Measurements from ENCODE around the gene SEPTIN1.
A peak's percentile ranks its signal among the peaks of the same experiment; 100 is the strongest.
"Not testable (repeated sequence)": the region's sequence is repeated elsewhere in the genome, so short reads cannot be mapped to it uniquely, and the experiment has no call there.

SEPTIN1 gene

GRCh38 chr16:30353438-30354129 is 28.8 kb downstream of the SEPTIN1 start:
- no peaks in the 10 kb centered on the region for H3K9me3 Mint-ChIP-seq
- no peak for DNase-seq
- peaks cover 57% of the 10 kb centered on the region for H3K36me3 Mint-ChIP-seq
- H3K27me3 Mint-ChIP-seq = no peaks in the 10 kb centered on the region
- H3K27ac Mint-ChIP-seq = no peak overlapping the region
- H3K4me1 Mint-ChIP-seq = peaks cover 43% of the 10 kb centered on the region
- peak overlapping the region; percentile 95 for H3K4me3 Mint-ChIP-seq
- CTCF ChIA-PET = no interaction called here

GRCh38 chr16:30352488-30353401 is 29.6 kb downstream of the SEPTIN1 start:
- Mint-ChIP-seq H3K4me1 (peaks cover 43% of the 10 kb centered on the region), H3K4me3 (peak overlapping the region; percentile 47), H3K36me3 (peaks cover 53% of the 10 kb centered on the region), H3K9me3 (no peaks in the 10 kb centered on the region), H3K27me3 (no peaks in the 10 kb centered on the region), H3K27ac (no peak overlapping the region)
- CTCF ChIA-PET = interaction anchor here (1.0 kb wide), 1 partner anchor 57 kb away, joined by 3 read pairs; no protein-coding TSS in a partner anchor
- no peak for DNase-seq

- H3K9me3 Mint-ChIP-seq = no peaks in the 10 kb centered on the region
- no peak overlapping the region for H3K4me3 Mint-ChIP-seq
- peaks cover 44% of the 10 kb centered on the region for H3K36me3 Mint-ChIP-seq
- H3K4me1 Mint-ChIP-seq = peaks cover 37% of the 10 kb centered on the region
- H3K27me3 Mint-ChIP-seq = no peaks in the 10 kb centered on the region
- CTCF ChIA-PET = interaction anchor here (1.0 kb wide), 2 partner anchors 58 kb away, joined by 3 read pairs; no protein-coding TSS in a partner anchor
- no peak for DNase-seq
- no peak overlapping the region for H3K27ac Mint-ChIP-seq
Observed at GRCh38 chr16:30351586-30352419, 30.6 kb downstream of the SEPTIN1 start.

- CTCF ChIA-PET = interaction anchor here (1.0 kb wide), 1 partner anchor 58 kb away, joined by 3 read pairs; no protein-coding TSS in a partner anchor
- no peak overlapping the region for H3K27ac Mint-ChIP-seq
Observed at GRCh38 chr16:30351001-30351441, 31.3 kb downstream of the SEPTIN1 start.

GRCh38 chr16:30350134-30350871 is 32.1 kb downstream of the SEPTIN1 start:
- Mint-ChIP-seq H3K36me3 (peaks cover 39% of the 10 kb centered on the region), H3K4me3 (no peak overlapping the region), H3K27me3 (no peaks in the 10 kb centered on the region), H3K4me1 (peaks cover 24% of the 10 kb centered on the region), H3K27ac (peak overlapping the region; percentile 13), H3K9me3 (no peaks in the 10 kb centered on the region)
- CTCF ChIA-PET = no interaction called here
- no peak for DNase-seq

More at GRCh38 chr16:30351001-30351441, 31.3 kb downstream of the SEPTIN1 start:
- Mint-ChIP-seq H3K36me3 (peaks cover 40% of the 10 kb centered on the region), H3K9me3 (no peaks in the 10 kb centered on the region), H3K4me3 (no peak overlapping the region), H3K4me1 (peaks cover 30% of the 10 kb centered on the region), H3K27me3 (no peaks in the 10 kb centered on the region)
- no peak for DNase-seq

- Mint-ChIP-seq H3K9me3 (no peaks in the 10 kb centered on the region), H3K4me1 (peaks cover 20% of the 10 kb centered on the region), H3K27me3 (no peaks in the 10 kb centered on the region), H3K4me3 (no peak overlapping the region), H3K36me3 (peaks cover 36% of the 10 kb centered on the region), H3K27ac (peak overlapping the region; percentile 65)
- no peak for DNase-seq
- CTCF ChIA-PET = no interaction called here
Observed at GRCh38 chr16:30349675-30350074, 32.7 kb downstream of the SEPTIN1 start.

GRCh38 chr16:30348929-30349328 is 33.4 kb downstream of the SEPTIN1 start:
- CTCF ChIA-PET = no interaction called here
- Mint-ChIP-seq H3K27ac (no peak overlapping the region), H3K4me3 (no peak overlapping the region), H3K4me1 (peaks cover 13% of the 10 kb centered on the region), H3K27me3 (no peaks in the 10 kb centered on the region), H3K9me3 (no peaks in the 10 kb centered on the region), H3K36me3 (peaks cover 30% of the 10 kb centered on the region)
- no peak for DNase-seq

GRCh38 chr16:30348113-30348512 is 34.2 kb downstream of the SEPTIN1 start:
- H3K9me3 Mint-ChIP-seq = no peaks in the 10 kb centered on the region
- H3K4me1 Mint-ChIP-seq = peaks cover 7% of the 10 kb centered on the region
- H3K36me3 Mint-ChIP-seq = peaks cover 27% of the 10 kb centered on the region
- no peak for DNase-seq
- CTCF ChIA-PET = interaction anchor here (2.1 kb wide), 1 partner anchor 62 kb away, joined by 8 read pairs; no protein-coding TSS in a partner anchor
- H3K27me3 Mint-ChIP-seq = no peaks in the 10 kb centered on the region
- H3K4me3 Mint-ChIP-seq = no peak overlapping the region
- H3K27ac Mint-ChIP-seq = no peak overlapping the region

GRCh38 chr16:30346286-30346685 is 36.1 kb downstream of the SEPTIN1 start:
- Mint-ChIP-seq H3K27me3 (no peaks in the 10 kb centered on the region), H3K4me1 (peaks cover 4% of the 10 kb centered on the region), H3K36me3 (peaks cover 12% of the 10 kb centered on the region), H3K27ac (no peak overlapping the region), H3K9me3 (no peaks in the 10 kb centered on the region), H3K4me3 (no peak overlapping the region)
- CTCF ChIA-PET = interaction anchor here (1.2 to 2.1 kb wide), 2 partner anchors 10 to 63 kb away, joined by 3 to 8 read pairs; no protein-coding TSS in a partner anchor
- no peak for DNase-seq

GRCh38 chr16:30343491-30343820 is 38.9 kb downstream of the SEPTIN1 start:
- H3K27ac Mint-ChIP-seq, CTCF ChIA-PET, H3K9me3 Mint-ChIP-seq, H3K4me1 Mint-ChIP-seq, H3K27me3 Mint-ChIP-seq, H3K36me3 Mint-ChIP-seq, H3K4me3 Mint-ChIP-seq, DNase-seq: not testable (repeated sequence)

GRCh38 chr16:30342751-30343490 is 39.4 kb downstream of the SEPTIN1 start:
- Mint-ChIP-seq H3K36me3 (no peaks in the 10 kb centered on the region), H3K4me1 (peaks cover 9% of the 10 kb centered on the region), H3K9me3 (no peaks in the 10 kb centered on the region), H3K27me3 (no peaks in the 10 kb centered on the region), H3K27ac (no peak overlapping the region), H3K4me3 (no peak overlapping the region)
- DNase-seq = no peak
- CTCF ChIA-PET = interaction anchor here (1.2 kb wide), 1 partner anchor 27 kb away, joined by 3 read pairs; the partner anchor contains the start of gene TBC1D10B

- H3K9me3 Mint-ChIP-seq, DNase-seq, H3K4me3 Mint-ChIP-seq, H3K27ac Mint-ChIP-seq, H3K36me3 Mint-ChIP-seq, H3K27me3 Mint-ChIP-seq, H3K4me1 Mint-ChIP-seq: not testable (repeated sequence)
- CTCF ChIA-PET = interaction anchor here (1.2 to 1.5 kb wide), 2 partner anchors 28 to 68 kb away, joined by 3 to 4 read pairs; partner anchors contain the start of gene TBC1D10B
Observed at GRCh38 chr16:30341971-30342370, 40.4 kb downstream of the SEPTIN1 start.

- peak overlapping the region; percentile 64 for H3K27ac Mint-ChIP-seq
- CTCF ChIA-PET = no interaction called here
- H3K27me3 Mint-ChIP-seq = no peaks in the 10 kb centered on the region
- H3K9me3 Mint-ChIP-seq = no peaks in the 10 kb centered on the region
- peaks cover 19% of the 10 kb centered on the region for H3K4me1 Mint-ChIP-seq
- H3K36me3 Mint-ChIP-seq = no peaks in the 10 kb centered on the region
- no peak overlapping the region for H3K4me3 Mint-ChIP-seq
- DNase-seq = no peak
Observed at GRCh38 chr16:30340621-30341020, 41.7 kb downstream of the SEPTIN1 start.
